ENCODE results near the gene GNAT1.
"Not testable (repeated sequence)": the region's sequence is repeated elsewhere in the genome, so short reads cannot be mapped to it uniquely, and the experiment has no call there.

GNAT1 gene

DNA sequence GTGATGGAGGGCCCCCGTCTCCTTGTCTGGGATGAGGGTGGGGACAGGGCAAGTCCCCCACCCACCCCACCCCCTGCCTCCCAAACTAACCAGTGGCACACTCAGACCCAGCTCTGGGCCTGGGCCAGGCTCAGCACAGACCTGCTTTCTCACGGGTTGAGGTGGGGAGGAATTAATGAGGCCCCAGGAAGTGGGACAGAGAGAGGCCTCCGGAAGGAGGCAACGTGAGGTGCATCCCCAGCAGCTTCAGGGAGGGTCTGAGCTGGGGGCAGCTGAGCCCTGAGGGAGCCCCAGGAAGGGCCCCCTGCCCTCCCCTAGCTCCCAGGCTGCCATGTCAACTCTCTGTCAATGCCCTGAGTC, 29.6 kb downstream of the GNAT1 start:
- no peak for DNase-seq (ENCODE audit: low read depth)
- TF ChIP-seq, protein P1, sequence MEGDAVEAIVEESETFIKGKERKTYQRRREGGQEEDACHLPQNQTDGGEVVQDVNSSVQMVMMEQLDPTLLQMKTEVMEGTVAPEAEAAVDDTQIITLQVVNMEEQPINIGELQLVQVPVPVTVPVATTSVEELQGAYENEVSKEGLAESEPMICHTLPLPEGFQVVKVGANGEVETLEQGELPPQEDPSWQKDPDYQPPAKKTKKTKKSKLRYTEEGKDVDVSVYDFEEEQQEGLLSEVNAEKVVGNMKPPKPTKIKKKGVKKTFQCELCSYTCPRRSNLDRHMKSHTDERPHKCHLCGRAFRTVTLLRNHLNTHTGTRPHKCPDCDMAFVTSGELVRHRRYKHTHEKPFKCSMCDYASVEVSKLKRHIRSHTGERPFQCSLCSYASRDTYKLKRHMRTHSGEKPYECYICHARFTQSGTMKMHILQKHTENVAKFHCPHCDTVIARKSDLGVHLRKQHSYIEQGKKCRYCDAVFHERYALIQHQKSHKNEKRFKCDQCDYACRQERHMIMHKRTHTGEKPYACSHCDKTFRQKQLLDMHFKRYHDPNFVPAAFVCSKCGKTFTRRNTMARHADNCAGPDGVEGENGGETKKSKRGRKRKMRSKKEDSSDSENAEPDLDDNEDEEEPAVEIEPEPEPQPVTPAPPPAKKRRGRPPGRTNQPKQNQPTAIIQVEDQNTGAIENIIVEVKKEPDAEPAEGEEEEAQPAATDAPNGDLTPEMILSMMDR (conservative IDR thresholded peaks at IDR 0.05; ENCODE audit: low read depth, low read length): no peak
- no peak overlapping the region for H3K4me3 ChIP-seq (ENCODE audit: low read length)

DNA sequence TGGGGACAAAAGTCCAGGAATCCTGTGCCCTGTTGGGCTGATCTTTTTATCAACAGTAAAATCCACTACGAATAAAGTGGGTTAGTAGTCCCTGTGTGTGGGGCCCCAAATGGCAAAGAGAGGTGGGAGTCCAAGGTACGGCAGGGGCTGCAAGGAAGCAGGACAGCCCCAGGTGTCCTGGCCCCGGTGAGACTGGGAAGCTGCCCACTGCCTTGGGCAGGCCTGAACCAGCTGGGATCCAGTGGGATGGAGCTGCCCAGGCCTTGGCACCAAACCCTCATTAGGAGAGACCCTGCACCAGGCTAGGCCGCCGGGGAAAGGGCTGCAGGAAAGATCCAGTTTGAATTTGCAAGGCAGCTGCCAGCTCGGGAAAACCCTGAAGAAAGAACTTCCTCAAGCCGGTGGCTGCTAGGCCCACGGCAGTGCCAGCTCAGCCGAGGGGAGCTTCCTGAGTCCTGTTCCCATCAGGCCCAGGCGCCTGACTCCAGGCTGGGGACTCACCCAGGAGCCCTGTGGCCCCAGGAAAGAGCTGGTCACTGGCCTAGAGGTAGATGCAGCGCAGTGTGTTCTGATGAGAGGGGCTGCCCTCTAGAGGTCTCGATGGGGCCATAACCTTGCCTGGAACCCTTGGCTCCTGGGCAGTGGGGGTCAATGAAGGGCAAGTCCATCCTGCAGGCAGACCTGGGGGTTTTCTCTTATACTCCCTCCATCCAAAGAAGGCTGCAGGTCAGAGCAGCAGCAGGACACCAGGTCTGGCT, 30.2 kb downstream of the GNAT1 start:
- no peak overlapping the region for H3K4me3 ChIP-seq (ENCODE audit: low read length)
- no peak for DNase-seq (ENCODE audit: low read depth)
- TF ChIP-seq, protein P1 (conservative IDR thresholded peaks at IDR 0.05; ENCODE audit: low read depth, low read length): no peak

DNA sequence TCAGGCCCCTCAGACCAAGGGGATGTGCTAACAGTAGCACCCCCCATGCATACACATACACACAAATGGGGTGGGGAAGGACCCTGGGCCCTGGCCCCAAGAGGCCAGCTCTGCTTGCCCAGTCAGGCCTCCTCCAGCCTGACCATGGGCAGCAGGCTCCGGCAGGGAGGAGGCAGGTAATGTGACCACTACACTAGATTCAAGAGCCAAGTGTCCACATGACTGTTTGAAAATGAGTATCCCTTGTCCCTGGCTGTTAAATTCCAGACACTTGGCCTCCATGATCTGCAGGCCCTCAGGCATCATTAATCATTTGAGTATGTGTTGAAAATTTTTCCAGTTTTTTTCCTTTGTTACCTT, 30.7 kb downstream of the GNAT1 start:
- no peak overlapping the region for H3K4me3 ChIP-seq (ENCODE audit: low read length)
- TF ChIP-seq, protein P1 (conservative IDR thresholded peaks at IDR 0.05; ENCODE audit: low read depth, low read length): no peak
- no peak for DNase-seq (ENCODE audit: low read depth)

DNA sequence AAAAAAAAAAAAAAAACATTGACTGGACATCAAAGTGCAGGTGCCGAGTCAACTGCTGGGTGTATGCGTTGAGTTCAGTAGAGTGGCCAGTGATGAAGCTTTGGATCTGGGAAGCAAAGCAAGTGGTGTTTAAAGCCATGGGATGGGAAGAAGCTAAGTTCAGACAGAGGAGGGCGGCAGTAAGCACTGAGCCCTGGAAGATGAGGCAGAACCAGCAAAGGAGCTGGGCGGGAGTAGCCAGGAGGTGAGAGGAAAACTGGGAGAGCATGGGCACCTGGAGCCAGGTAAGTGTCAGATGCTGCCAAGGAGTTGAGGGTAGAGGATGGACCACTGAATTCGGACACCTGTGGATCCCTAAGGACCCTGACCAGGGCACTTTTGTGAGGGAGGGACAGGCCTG, 33.2 kb downstream of the GNAT1 start:
- TF ChIP-seq, protein P1 (conservative IDR thresholded peaks at IDR 0.05; ENCODE audit: low read depth, low read length): no peak
- H3K4me3 ChIP-seq (ENCODE audit: low read length): no peak overlapping the region

DNA sequence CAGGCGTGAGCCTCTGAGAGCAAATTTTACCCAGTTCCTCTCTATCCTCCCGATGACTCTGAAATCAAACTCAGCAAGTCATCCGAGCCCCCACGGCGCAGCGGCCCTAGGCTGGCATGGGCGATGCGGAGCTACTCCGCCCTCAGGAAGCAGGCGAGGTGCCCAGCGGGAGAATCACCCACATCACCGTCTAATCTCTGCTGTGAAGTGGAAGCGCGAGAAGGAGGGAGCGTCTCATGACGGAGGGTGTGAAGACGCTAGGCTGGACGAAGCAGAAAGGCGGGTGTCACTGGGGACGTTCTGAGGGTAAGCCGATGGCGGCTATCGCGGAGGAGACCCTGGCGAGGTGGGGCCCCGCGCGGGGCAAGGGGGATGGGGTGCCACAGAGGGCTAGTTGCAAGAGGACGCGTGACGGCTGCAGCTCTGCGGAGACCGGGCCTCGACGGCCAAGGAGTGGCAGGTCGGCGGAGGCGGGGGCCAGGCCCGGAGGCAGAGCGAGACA, 35.5 kb downstream of the GNAT1 start:
- TF ChIP-seq, protein P1 (conservative IDR thresholded peaks at IDR 0.05; ENCODE audit: low read depth, low read length): no peak
- DNase-seq (ENCODE audit: low read depth): no peak
- H3K4me3 ChIP-seq (ENCODE audit: low read length): peak overlapping the region; percentile 50

More for the DNA sequence above, 33.2 kb downstream of the GNAT1 start:
- no peak for DNase-seq (ENCODE audit: low read depth)

DNA sequence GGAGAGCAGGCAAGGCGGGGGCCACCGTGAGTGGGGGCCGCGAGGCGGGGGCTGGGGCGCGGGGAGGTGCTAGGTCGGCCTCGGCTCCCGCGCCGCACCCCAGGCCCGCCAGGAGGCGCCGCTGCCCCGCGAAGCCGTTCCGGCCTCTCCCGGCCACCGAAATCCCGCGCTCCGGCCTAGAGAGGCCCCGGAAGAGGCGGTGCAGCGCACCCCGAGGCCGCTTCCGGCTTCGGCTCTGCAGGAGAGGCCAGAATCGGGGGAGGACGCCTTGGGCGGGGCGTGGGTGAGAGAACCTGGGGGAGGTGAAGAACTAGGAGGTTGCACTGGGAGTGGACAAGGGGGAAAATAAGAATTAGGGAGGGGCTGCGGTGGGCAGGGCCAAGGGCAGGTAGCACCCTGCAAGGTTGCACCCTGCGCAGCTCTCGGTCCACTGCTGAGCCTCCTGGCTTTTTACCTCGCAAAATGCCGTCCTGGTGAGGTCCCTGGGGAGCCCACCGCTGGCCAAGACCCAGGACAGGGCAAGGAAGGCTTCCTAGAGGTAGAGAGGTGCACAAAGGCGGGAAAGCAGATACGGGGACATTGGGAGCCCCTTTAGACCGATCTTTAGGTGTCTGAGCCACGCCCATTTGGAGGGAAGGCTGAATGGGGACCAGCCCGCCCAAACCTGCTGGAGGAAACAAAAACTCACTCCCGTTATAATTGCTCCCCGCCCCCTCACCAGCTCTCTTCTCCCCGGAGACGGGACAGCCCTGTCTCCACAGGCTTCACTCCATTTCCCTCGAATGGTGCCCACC, 36.2 kb downstream of the GNAT1 start:
- TF ChIP-seq, protein P1 (conservative IDR thresholded peaks at IDR 0.05; ENCODE audit: low read depth, low read length): peak; percentile 61
- H3K4me3 ChIP-seq (ENCODE audit: low read length): peak overlapping the region; percentile 79
- no peak for DNase-seq (ENCODE audit: low read depth)

DNA sequence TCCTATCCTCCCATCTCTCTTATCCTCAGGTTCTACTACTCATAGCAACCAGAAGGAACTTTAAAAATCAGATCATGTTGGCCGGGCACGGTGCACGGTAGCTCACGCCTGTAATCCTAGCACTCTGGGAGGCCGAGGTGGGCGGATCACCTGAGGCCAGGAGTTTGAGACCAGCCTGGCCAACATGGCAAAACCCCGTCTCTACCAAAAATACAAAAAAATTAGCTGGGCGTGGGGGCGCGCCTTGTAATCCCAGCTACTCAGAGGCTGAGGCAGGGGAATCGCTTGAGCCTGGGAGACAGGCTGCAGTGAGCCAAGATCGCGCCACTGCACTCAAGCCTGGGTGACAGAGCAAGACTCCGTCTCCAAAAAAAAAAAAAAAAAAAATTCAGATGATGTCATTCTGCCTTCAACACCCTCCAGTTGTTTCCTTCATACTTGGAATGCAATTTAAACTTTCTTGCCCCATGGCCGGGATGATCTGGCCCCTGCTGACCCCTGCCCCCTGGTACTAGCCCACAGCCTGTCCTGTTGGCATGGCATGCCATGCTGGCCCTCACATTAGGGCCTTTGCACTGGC, 36.9 kb downstream of the GNAT1 start:
- DNase-seq (ENCODE audit: low read depth): not testable (repeated sequence)
- H3K4me3 ChIP-seq (ENCODE audit: low read length): peak overlapping the region; percentile 79
